OCI-LY3 (cell line): ENCODE results near the gene SIK2.

Experiments used
- H2AFZ ChIP-seq: fragments of 200-600, 300-600 bp; shearing (Covaris generic); 2 replicates; pipeline ENCODE4 v1.6.0; 2014; ENCODE audit warnings: antibody characterized with exemption, low read depth, low read length
- H3K27ac ChIP-seq: fragments of 200-600, 300-600 bp; sonication (generic); 2 replicates; pipeline ENCODE4 v1.5.1; 2014; ENCODE audit warnings: mild to moderate bottlenecking, low read length, moderate library complexity, mixed read lengths
- H3K27me3 ChIP-seq: fragments of 200-600, 300-600 bp; sonication (generic); 2 replicates; pipeline ENCODE4 v1.6.1; 2014; ENCODE audit warnings: low read depth, low read length, mixed read lengths
- H3K36me3 ChIP-seq: fragments of 200-600, 300-600 bp; sonication (generic); replicated peaks from 2 replicates; pipeline ENCODE3; 2014; ENCODE audit warnings: low read depth, low read length, mixed read lengths
- H3K4me1 ChIP-seq: fragments of 300-600, 200-600 bp; sonication (generic); 2 replicates; pipeline ENCODE4 v1.6.1; 2014; ENCODE audit warnings: low read length, mixed read lengths
- H3K4me2 ChIP-seq: fragments of 200-600, 300-600 bp; sonication (generic); 2 replicates; pipeline ENCODE4 v1.6.1; 2014; ENCODE audit warnings: low read length, mixed read lengths
- H3K4me3 ChIP-seq: fragments of 300-600, 200-600 bp; sonication (generic); 2 replicates; pipeline ENCODE4 v1.5.1; 2014; ENCODE audit warnings: antibody characterized with exemption, mild to moderate bottlenecking, low read length, moderate library complexity
- H3K79me2 ChIP-seq: fragments of 300-600, 200-600 bp; shearing (Covaris generic); 2 replicates; pipeline ENCODE4 v1.6.1; 2014; ENCODE audit warnings: mild to moderate bottlenecking, low read length, mixed read lengths
- H3K9ac ChIP-seq: fragments of 300-600, 200-600 bp; shearing (Covaris generic); 2 replicates; pipeline ENCODE4 v1.6.0; 2014; ENCODE audit warnings: mild to moderate bottlenecking, low read length, moderate library complexity
- H3K9me3 ChIP-seq: fragments of 200-600, 300-600 bp; shearing (Covaris generic); 2 replicates; pipeline ENCODE4 v1.6.1; 2014; ENCODE audit warnings: low read length, mixed read lengths; ENCODE audit not compliant: insufficient read depth
- H4K20me1 ChIP-seq: fragments of 200-600, 300-600 bp; sonication (generic); 2 replicates; pipeline ENCODE4 v1.6.1; 2016; ENCODE audit warnings: low read length, mixed read lengths; ENCODE audit not compliant: insufficient read depth
- EZH2phosphoT487 ChIP-seq: fragments of 200-600 bp; shearing (Covaris generic); IDR thresholded peaks from 2 replicates; pipeline ENCODE4 v1.6.1; 2018; ENCODE audit warnings: antibody characterized with exemption, mixed run types, low read depth
- TF ChIP-seq, protein P1 (sequence below): fragments of 200-600, 300-600 bp; sonication (generic); IDR thresholded peaks from 2 replicates; pipeline ENCODE4 v1.5.1; 2014; ENCODE audit warnings: antibody characterized with exemption, low read length, low read depth

SIK2 gene

DNA sequence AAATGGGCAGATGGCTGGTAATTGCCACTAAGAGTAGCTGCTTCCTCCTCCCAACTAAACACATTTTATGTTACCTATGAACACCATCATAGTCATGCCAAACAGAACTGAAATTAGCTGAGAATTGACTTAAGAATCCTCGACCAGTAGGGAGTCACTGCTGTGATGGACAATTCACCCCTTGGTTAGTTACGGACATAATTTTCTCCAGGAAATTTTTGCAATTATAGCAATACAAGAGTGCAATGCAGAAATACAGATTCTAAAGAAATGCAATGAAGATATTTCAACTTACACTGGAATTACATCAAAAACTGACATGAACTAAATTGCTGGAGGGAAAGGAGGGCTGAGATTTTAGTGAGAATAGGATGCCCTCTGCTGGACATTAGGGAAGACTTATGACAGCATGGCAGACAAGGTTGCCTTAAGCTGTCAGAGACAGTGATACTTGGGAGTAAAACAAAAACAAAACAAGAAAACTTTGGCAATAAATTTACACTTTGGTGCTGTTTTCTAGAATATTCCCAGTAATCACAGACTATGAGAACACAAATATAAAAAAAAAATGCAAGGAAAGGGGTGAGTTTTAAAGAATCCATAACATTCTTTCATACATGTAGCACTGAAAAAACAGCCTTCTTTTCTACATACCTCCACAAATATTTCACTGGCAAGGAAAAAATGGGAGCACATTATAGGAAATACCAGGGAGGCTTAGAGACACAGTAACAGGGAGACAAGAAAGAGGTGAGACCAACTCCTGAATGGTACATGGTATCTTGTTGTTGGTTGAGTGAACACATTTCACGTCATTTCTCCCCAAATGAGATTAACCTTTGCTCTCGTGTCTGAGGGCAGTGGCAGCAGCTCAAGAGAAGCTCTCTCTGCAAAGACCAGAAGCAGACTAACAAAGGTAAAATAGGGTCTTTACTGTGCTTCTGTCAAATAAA is 175.1 kb downstream of the SIK2 start:
- Histone ChIP-seq H2AFZ (0 out of 2 replicates have a peak overlapping the region, but pooled peaks have one; percentile 13), H3K79me2 (no peaks in the 10 kb centered on the region), H3K4me3 (peak overlapping the region; percentile 30), H3K4me2 (peak overlapping the region; percentile 67), H3K27me3 (no peaks in the 10 kb centered on the region), H4K20me1 (no peaks in the 10 kb centered on the region), H3K27ac (peak overlapping the region; percentile 94), H3K36me3 (no peaks in the 10 kb centered on the region), H3K9ac (peak overlapping the region; percentile 53), H3K9me3 (no peaks in the 10 kb centered on the region), H3K4me1 (peaks cover 42% of the 10 kb centered on the region)
- no peak for TF ChIP-seq EZH2phosphoT487
- TF ChIP-seq, protein P1, sequence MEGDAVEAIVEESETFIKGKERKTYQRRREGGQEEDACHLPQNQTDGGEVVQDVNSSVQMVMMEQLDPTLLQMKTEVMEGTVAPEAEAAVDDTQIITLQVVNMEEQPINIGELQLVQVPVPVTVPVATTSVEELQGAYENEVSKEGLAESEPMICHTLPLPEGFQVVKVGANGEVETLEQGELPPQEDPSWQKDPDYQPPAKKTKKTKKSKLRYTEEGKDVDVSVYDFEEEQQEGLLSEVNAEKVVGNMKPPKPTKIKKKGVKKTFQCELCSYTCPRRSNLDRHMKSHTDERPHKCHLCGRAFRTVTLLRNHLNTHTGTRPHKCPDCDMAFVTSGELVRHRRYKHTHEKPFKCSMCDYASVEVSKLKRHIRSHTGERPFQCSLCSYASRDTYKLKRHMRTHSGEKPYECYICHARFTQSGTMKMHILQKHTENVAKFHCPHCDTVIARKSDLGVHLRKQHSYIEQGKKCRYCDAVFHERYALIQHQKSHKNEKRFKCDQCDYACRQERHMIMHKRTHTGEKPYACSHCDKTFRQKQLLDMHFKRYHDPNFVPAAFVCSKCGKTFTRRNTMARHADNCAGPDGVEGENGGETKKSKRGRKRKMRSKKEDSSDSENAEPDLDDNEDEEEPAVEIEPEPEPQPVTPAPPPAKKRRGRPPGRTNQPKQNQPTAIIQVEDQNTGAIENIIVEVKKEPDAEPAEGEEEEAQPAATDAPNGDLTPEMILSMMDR, result peak; percentile 87

DNA sequence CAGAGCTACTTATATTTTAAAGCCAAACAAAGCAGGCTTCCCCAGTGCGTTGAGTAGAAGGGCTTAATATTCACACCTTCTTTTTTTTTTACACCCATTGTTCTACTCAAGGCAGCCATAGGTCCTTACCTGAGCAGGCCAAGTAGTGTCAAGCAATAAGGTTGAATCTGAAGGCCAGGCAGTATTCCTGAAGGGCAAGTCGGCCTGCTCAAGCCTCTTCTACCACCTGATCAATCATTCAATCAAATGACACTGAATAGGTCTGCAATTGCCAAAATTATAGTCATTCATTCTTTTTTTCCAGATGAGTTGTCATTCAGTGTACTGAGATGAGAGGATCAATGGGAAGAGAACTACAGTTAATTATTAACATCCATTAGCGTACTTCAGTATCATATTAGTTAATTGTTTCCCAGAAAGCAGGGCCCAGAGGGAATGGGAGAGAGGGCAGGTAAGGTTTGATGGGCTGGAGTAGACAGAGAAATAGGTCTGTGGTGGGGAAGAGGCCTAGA is 175.9 kb downstream of the SIK2 start:
- no peak overlapping the region for H3K4me3 ChIP-seq
- no peaks in the 10 kb centered on the region for H3K27me3 ChIP-seq
- TF ChIP-seq, protein P1, result no peak
- no peak for TF ChIP-seq EZH2phosphoT487
- H3K4me2 ChIP-seq, result peak overlapping the region; percentile 67
- peak overlapping the region; percentile 94 for H3K27ac ChIP-seq
- H2AFZ ChIP-seq, result no peak overlapping the region
- H3K36me3 ChIP-seq, result no peaks in the 10 kb centered on the region
- H3K9ac ChIP-seq, result peak overlapping the region; percentile 53
- peaks cover 42% of the 10 kb centered on the region for H3K4me1 ChIP-seq
- H3K79me2 ChIP-seq, result no peaks in the 10 kb centered on the region
- no peaks in the 10 kb centered on the region for H3K9me3 ChIP-seq
- no peaks in the 10 kb centered on the region for H4K20me1 ChIP-seq

DNA sequence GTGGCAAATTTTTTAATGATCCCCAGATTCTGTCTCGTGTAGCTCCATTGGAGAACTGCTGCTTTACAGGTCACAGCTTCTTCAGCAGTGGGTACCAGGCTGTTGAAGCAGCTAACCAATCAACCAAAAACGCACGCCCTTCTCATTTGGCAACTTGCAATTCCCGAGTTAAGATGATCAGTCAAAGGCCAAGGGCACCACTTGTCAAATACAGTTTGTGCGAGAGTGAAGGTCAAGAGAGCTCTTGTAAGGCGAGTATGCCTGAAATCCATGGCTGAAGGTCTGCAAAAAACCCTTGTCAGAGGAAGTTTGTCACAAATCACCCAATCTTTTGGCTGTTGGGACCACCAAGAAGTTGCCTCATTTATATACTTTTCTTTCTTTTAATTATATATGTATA is 176.9 kb downstream of the SIK2 start:
- no peaks in the 10 kb centered on the region for H3K27me3 ChIP-seq
- H3K36me3 ChIP-seq, result no peaks in the 10 kb centered on the region
- no peaks in the 10 kb centered on the region for H3K9me3 ChIP-seq
- H3K4me1 ChIP-seq, result peaks cover 42% of the 10 kb centered on the region
- no peak overlapping the region for H3K9ac ChIP-seq
- no peak overlapping the region for H2AFZ ChIP-seq
- no peak overlapping the region for H3K27ac ChIP-seq
- no peak for TF ChIP-seq EZH2phosphoT487
- TF ChIP-seq, protein P1, result no peak
- H3K79me2 ChIP-seq, result no peaks in the 10 kb centered on the region
- H3K4me2 ChIP-seq, result no peak overlapping the region
- H3K4me3 ChIP-seq, result no peak overlapping the region
- H4K20me1 ChIP-seq, result no peaks in the 10 kb centered on the region
